GM18517 (cell line): ENCODE results near the gene BLID.

Source experiments
- ATAC-seq: cut with Tn5 transposase; IDR thresholded peaks from one replicate; pipeline ENCODE4 v1.9.1; 2021; ENCODE audit warnings: mild to moderate bottlenecking, moderate library complexity; ENCODE audit not compliant: unreplicated experiment

The BLID gene

DNA sequence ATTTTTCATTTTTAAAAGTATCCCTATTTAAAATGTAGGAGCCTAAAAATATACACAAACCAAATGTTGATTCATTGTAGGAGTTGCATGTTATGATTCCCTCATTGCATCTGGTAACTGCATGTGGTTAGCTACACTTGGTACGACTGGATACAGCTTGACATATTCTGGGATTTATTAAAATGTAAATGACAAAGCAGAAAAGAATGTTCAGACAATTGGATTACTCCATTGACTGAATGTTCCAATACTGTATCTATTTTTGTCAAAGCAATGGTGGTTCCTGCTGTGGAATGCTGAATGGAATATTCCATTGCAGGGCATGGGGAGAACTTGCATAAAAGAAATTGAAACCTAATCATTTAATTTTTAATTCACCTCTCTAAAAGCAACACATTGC lies 30.8 kb downstream of the BLID start:
- no peak for ATAC-seq

- no peak for ATAC-seq
Measured at GRCh38 chr11:122082205-122082604, 33.8 kb downstream of the BLID start.

GRCh38 chr11:122081073-122081472 lies 34.9 kb downstream of the BLID start:
- no peak for ATAC-seq

DNA sequence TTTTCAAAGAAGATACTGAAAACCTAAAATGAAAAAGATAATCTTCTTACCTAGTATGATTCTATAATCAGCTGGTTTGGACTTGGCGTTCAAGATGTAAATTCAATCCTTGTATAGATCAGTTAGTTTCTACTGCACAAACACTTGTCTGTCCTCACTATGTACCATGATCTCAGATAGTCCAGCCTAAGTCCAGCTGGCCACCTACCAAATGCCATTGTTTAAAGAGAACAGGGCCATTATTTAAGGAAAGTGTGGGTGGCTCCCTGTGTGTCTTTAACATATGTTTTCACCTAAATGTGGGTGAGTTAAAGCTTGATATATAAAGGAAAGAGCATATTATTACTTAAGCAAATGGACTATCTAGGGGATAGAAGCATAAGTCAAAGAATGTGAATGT lies 38.6 kb downstream of the BLID start:
- ATAC-seq: no peak

- ATAC-seq: no peak
Measured at GRCh38 chr11:122076512-122077120, 39.4 kb downstream of the BLID start.

DNA sequence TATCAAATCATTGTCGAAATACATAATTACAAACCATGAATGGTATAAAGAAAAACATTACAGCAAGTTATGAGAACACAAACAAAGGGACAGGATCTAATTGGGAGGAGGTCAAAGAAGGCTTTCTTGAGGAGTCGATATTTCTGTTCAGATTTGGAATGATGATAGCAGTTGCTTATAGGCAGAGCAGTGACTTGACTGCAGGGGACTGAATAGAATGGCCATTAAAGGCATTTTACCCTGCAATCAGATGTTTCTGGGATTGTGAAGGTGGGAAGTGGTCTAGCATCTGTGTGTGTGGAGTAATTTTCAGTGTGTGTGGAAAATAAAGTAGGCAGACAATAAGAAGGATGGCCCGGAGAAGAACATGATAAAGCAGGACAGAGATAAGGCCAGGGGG lies 41.0 kb downstream of the BLID start:
- ATAC-seq: no peak

DNA sequence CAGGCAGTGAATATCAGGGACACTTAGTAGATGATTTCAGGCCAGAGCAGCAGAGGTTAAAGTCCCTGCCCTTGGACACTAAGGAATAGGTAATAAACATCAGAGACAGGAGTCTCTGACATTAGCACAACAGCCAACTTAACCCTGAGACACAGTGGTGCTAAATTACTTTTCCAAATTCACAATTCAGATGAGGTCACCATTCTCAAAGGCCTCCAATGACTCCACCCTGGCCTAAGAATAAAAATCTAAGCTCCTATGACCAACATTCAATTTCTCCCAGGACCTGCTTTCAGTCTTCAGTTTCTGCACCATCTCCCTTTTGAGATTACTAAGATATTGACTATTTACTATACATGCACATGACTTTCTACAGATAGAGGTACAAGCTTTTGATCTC lies 42.0 kb downstream of the BLID start:
- ATAC-seq: no peak

GRCh38 chr11:122071709-122072202 lies 44.3 kb downstream of the BLID start:
- no peak for ATAC-seq

DNA sequence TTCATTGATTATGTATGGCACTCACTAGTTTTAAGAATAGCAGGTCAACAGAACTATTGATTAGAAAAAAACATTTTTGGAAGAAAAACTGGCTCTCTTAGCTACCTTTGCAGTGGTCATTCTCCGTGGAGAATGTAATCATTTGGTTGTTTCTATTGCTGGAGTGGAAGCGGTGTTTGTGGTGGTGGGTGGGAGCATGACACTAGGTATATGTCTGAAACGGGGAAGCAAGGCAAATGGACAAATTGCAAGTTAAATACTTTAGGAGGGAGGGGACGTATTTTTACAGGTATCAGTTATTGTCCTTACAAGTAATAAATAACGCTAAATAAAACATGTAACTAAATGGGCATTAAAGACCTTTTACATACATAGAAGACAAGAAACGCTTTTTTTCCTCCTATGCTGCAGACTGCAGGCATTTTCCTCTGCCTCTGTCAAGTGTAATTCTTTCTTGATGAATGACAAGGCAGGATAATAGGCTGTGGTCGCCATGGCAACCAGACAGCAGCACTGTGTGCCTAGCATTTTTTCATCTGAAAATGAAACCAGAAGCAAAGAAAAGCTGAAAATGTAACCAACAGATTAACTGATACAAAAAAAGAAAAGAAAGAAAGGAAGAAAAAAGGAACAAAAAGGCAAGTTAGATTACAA lies 46.2 kb downstream of the BLID start:
- no peak for ATAC-seq

GRCh38 chr11:122068837-122069236 lies 47.2 kb downstream of the BLID start:
- no peak for ATAC-seq

- ATAC-seq: no peak
Measured at GRCh38 chr11:122068141-122068540, 47.9 kb downstream of the BLID start.
